ENCODE data around the gene HSPA1A.
A peak's percentile ranks its signal among the peaks of the same experiment; 100 is the strongest.

Gene HSPA1A

GRCh38 chr6:31815025-31815838, at the start of gene HSPA1A, which contains the start of gene HSPA1L:
Gene HSPA1A (plus strand): TSS chr6:31815543. CDS start chr6:31815757, 214 bp downstream.
Gene HSPA1L (minus strand): TSS chr6:31815283. CDS start chr6:31811972, 3,311 bp downstream.
- Histone ChIP-seq H3K4me3 (ENCODE audit: low read length) (peak within 1 kb of the TSS; percentile 60; the same call in 1 of the 2 replicates), H3K36me3 (ENCODE audit: control insufficient read depth, insufficient read depth, low read length) (no peaks in the 10 kb centered on the region), H3K27me3 (ENCODE audit: control insufficient read depth, insufficient read depth, low read length) (no peaks in the 10 kb centered on the region), H3K9me3 (ENCODE audit: control insufficient read depth, insufficient read depth, low read length) (no peaks in the 10 kb centered on the region), H3K4me1 (ENCODE audit: control insufficient read depth, insufficient read depth, low read length) (no peaks in the 10 kb centered on the region), H3K27ac (ENCODE audit: low read length) (no peak within 1 kb of the TSS)
- peak; percentile 96 for DNase-seq (ENCODE audit: low read depth, low spot score)
- no CpG with 5 or more reads among the region's 56 CpGs for WGBS (ENCODE audit: insufficient coverage, insufficient read length)

DNA sequence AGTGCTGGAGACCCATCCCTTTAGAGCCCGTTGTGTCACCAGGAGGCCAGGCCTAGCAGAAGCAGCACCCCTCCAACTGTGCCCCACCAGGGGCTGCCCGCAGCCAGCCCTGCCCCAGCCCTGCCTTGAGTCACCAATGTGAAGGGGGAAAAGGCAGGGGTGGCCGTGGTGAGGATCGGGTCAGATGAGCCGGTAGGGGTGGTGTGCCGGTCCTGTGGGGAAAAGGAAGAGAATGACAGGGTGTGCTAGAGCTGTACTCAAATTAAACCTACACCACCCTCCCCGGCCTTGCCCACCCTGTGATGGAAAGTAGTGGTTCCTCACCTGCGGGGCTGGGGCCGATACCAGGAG, 49.8 kb upstream of the HSPA1A start:
- no CpG with 5 or more reads among the region's 9 CpGs for whole genome bisulfite sequencing (ENCODE audit: insufficient coverage, insufficient read length)
- Histone ChIP-seq H3K9me3 (ENCODE audit: control insufficient read depth, insufficient read depth, low read length) (no peaks in the 10 kb centered on the region), H3K4me1 (ENCODE audit: control insufficient read depth, insufficient read depth, low read length) (peaks cover 3% of the 10 kb centered on the region; the same call in 1 of the 2 replicates), H3K4me3 (ENCODE audit: low read length) (no peak overlapping the region), H3K36me3 (ENCODE audit: control insufficient read depth, insufficient read depth, low read length) (no peaks in the 10 kb centered on the region), H3K27me3 (ENCODE audit: control insufficient read depth, insufficient read depth, low read length) (no peaks in the 10 kb centered on the region), H3K27ac (ENCODE audit: low read length) (no peak overlapping the region)
- DNase-seq (ENCODE audit: low read depth, low spot score) = no peak

- peak overlapping the region; percentile 5; the same call in 1 of the 2 replicates for H3K4me3 ChIP-seq (ENCODE audit: low read length)
- no peak overlapping the region for H3K27ac ChIP-seq (ENCODE audit: low read length)
- H3K36me3 ChIP-seq (ENCODE audit: control insufficient read depth, insufficient read depth, low read length) = no peaks in the 10 kb centered on the region
- no peaks in the 10 kb centered on the region for H3K9me3 ChIP-seq (ENCODE audit: control insufficient read depth, insufficient read depth, low read length)
- H3K27me3 ChIP-seq (ENCODE audit: control insufficient read depth, insufficient read depth, low read length) = no peaks in the 10 kb centered on the region
- no peak for DNase-seq (ENCODE audit: low read depth, low spot score)
- WGBS (ENCODE audit: insufficient coverage, insufficient read length) = no CpG with 5 or more reads among the region's 42 CpGs
- H3K4me1 ChIP-seq (ENCODE audit: control insufficient read depth, insufficient read depth, low read length) = peaks cover 3% of the 10 kb centered on the region; the same call in 1 of the 2 replicates
These were observed 49.2 kb upstream of the HSPA1A start for GRCh38 chr6:31765910-31766794.

GRCh38 chr6:31767096-31767645, 48.2 kb upstream of the HSPA1A start:
- no peaks in the 10 kb centered on the region for H3K27me3 ChIP-seq (ENCODE audit: control insufficient read depth, insufficient read depth, low read length)

GRCh38 chr6:31768363-31769257, 46.7 kb upstream of the HSPA1A start:
- no CpG with 5 or more reads among the region's 18 CpGs for WGBS (ENCODE audit: insufficient coverage, insufficient read length)
- no peak overlapping the region for H3K4me3 ChIP-seq (ENCODE audit: low read length)
- H3K27me3 ChIP-seq (ENCODE audit: control insufficient read depth, insufficient read depth, low read length) = no peaks in the 10 kb centered on the region
- no peaks in the 10 kb centered on the region for H3K9me3 ChIP-seq (ENCODE audit: control insufficient read depth, insufficient read depth, low read length)
- no peak overlapping the region for H3K27ac ChIP-seq (ENCODE audit: low read length)
- no peak for DNase-seq (ENCODE audit: low read depth, low spot score)
- no peaks in the 10 kb centered on the region for H3K36me3 ChIP-seq (ENCODE audit: control insufficient read depth, insufficient read depth, low read length)
- H3K4me1 ChIP-seq (ENCODE audit: control insufficient read depth, insufficient read depth, low read length) = no peaks in the 10 kb centered on the region

More at GRCh38 chr6:31767096-31767645, 48.2 kb upstream of the HSPA1A start:
- H3K4me3 ChIP-seq (ENCODE audit: low read length) = no peak overlapping the region
- no peaks in the 10 kb centered on the region for H3K36me3 ChIP-seq (ENCODE audit: control insufficient read depth, insufficient read depth, low read length)
- no peak for DNase-seq (ENCODE audit: low read depth, low spot score)
- no peaks in the 10 kb centered on the region for H3K9me3 ChIP-seq (ENCODE audit: control insufficient read depth, insufficient read depth, low read length)
- H3K27ac ChIP-seq (ENCODE audit: low read length) = no peak overlapping the region
- peaks cover 3% of the 10 kb centered on the region; the same call in 1 of the 2 replicates for H3K4me1 ChIP-seq (ENCODE audit: control insufficient read depth, insufficient read depth, low read length)
- WGBS (ENCODE audit: insufficient coverage, insufficient read length) = no CpG with 5 or more reads among the region's 6 CpGs

DNA sequence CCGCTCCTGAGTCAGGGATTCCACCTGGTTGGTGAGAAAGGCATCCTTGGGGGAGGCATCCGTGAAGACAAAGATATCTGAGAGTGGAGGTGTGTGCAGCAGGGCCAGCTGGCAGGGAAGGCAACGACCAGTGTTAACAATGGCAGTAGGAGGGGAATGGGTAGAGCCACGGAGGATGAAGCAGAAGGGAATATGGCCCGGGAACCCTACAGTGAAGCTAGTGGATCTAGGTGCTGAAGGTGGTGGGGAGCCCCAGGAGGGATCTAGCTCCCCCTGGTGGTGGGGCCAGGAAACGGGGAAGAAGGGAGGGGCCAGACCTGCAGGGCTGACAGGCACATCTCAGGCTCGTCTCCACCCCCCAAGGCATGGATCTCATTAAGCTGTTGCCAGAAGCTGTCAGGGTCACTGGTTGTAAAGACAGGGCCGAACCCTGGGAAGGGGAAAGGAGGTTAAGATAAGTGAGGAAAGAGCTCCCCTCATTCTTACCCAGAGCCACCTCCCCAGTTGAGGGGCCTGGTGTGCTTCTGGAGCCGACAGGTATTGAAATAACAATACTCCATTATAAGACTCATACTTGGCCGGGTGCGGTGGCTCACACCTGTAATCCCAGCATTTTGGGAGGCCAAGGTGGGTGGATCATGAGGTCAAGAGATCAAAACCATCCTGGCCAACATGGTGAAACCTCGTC, 45.5 kb upstream of the HSPA1A start:
- WGBS (ENCODE audit: insufficient coverage, insufficient read length) = no CpG with 5 or more reads among the region's 12 CpGs
- Histone ChIP-seq H3K27ac (ENCODE audit: low read length) (no peak overlapping the region), H3K27me3 (ENCODE audit: control insufficient read depth, insufficient read depth, low read length) (no peaks in the 10 kb centered on the region), H3K9me3 (ENCODE audit: control insufficient read depth, insufficient read depth, low read length) (no peaks in the 10 kb centered on the region), H3K4me3 (ENCODE audit: low read length) (no peak overlapping the region), H3K4me1 (ENCODE audit: control insufficient read depth, insufficient read depth, low read length) (no peaks in the 10 kb centered on the region), H3K36me3 (ENCODE audit: control insufficient read depth, insufficient read depth, low read length) (no peaks in the 10 kb centered on the region)
- peak; percentile 55 for DNase-seq (ENCODE audit: low read depth, low spot score)

- Histone ChIP-seq H3K4me3 (ENCODE audit: low read length) (no peak overlapping the region), H3K9me3 (ENCODE audit: control insufficient read depth, insufficient read depth, low read length) (no peaks in the 10 kb centered on the region), H3K27ac (ENCODE audit: low read length) (no peak overlapping the region), H3K36me3 (ENCODE audit: control insufficient read depth, insufficient read depth, low read length) (no peaks in the 10 kb centered on the region), H3K27me3 (ENCODE audit: control insufficient read depth, insufficient read depth, low read length) (no peaks in the 10 kb centered on the region), H3K4me1 (ENCODE audit: control insufficient read depth, insufficient read depth, low read length) (no peaks in the 10 kb centered on the region)
- no peak for DNase-seq (ENCODE audit: low read depth, low spot score)
- WGBS (ENCODE audit: insufficient coverage, insufficient read length) = no CpG with 5 or more reads among the region's 2 CpGs
These were observed 44.5 kb upstream of the HSPA1A start for GRCh38 chr6:31770860-31771259.

DNA sequence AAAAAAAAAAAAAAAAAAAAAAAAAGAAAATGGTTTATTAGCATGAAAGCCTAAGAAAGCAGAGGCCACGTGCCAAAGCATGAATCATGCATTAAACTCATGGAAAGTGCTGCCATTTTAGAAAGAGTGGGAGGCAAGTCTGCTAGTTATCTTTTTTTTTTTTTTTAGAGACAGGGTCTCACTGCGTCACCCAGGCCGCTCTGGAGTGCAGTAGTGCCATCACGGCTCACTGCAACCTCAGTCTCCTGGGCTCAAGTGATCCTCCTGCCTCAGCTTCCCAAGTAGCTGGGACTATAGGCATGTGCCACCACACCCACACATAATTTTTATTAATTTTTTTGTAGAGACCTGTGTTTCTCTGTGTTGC, 43.4 kb upstream of the HSPA1A start:
- H3K27ac ChIP-seq (ENCODE audit: low read length) = no peak overlapping the region
- H3K4me3 ChIP-seq (ENCODE audit: low read length) = no peak overlapping the region
- no peaks in the 10 kb centered on the region for H3K36me3 ChIP-seq (ENCODE audit: control insufficient read depth, insufficient read depth, low read length)
- H3K4me1 ChIP-seq (ENCODE audit: control insufficient read depth, insufficient read depth, low read length) = peaks cover under 1% of the 10 kb centered on the region; the same call in 1 of the 2 replicates
- whole genome bisulfite sequencing (ENCODE audit: insufficient coverage, insufficient read length) = no CpG with 5 or more reads among the region's 4 CpGs
- DNase-seq (ENCODE audit: low read depth, low spot score) = no peak
- H3K9me3 ChIP-seq (ENCODE audit: control insufficient read depth, insufficient read depth, low read length) = no peaks in the 10 kb centered on the region
- no peaks in the 10 kb centered on the region for H3K27me3 ChIP-seq (ENCODE audit: control insufficient read depth, insufficient read depth, low read length)

DNA sequence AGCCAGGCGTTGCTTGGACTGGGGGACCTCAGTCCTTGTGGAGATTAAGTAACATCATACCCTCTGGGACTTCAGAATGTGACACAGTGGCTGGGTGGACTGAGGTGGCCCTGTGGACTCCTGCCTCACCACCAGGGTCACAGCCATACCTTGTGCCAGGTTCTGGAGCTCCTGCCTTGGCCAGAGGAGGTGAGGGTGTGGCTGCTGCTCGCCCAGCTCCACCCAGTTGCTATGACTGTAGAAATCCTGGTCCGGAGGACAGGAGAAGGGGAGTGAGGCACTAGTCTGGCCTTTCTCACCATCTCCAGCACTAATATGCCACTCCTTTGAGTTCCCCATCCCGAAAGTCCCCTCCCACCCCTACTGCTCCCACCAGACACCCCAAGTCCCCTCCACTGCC, 40.2 kb upstream of the HSPA1A start:
- H3K36me3 ChIP-seq (ENCODE audit: control insufficient read depth, insufficient read depth, low read length) = peaks cover 15% of the 10 kb centered on the region
- no peaks in the 10 kb centered on the region for H3K9me3 ChIP-seq (ENCODE audit: control insufficient read depth, insufficient read depth, low read length)
- no peak for DNase-seq (ENCODE audit: low read depth, low spot score)
- no peak overlapping the region for H3K27ac ChIP-seq (ENCODE audit: low read length)
- H3K27me3 ChIP-seq (ENCODE audit: control insufficient read depth, insufficient read depth, low read length) = no peaks in the 10 kb centered on the region
- no CpG with 5 or more reads among the region's 4 CpGs for WGBS (ENCODE audit: insufficient coverage, insufficient read length)
- H3K4me3 ChIP-seq (ENCODE audit: low read length) = no peak overlapping the region
- H3K4me1 ChIP-seq (ENCODE audit: control insufficient read depth, insufficient read depth, low read length) = peaks cover 4% of the 10 kb centered on the region; the same call in 1 of the 2 replicates

All from iPS DF 6.9 (cell line).